Measurements from ENCODE around the gene MYOC.
"Not testable (repeated sequence)": the region's sequence is repeated elsewhere in the genome, so short reads cannot be mapped to it uniquely, and the experiment has no call there.

Gene MYOC

GRCh38 chr1:171603042-171603441 lies 49.4 kb downstream of the MYOC start:
- not testable (repeated sequence) for DNase-seq (ENCODE audit: low spot score)

- no peak for DNase-seq (ENCODE audit: low spot score)
Observed at GRCh38 chr1:171600862-171601261, 51.6 kb downstream of the MYOC start.

GRCh38 chr1:171600310-171600709 lies 52.2 kb downstream of the MYOC start:
- DNase-seq (ENCODE audit: low spot score) = not testable (repeated sequence)

GRCh38 chr1:171597203-171597602 lies 55.3 kb downstream of the MYOC start:
- no peak for DNase-seq (ENCODE audit: low spot score)

GRCh38 chr1:171596705-171597104 lies 55.8 kb downstream of the MYOC start:
- no peak for DNase-seq (ENCODE audit: low spot score)

- DNase-seq (ENCODE audit: low spot score) = no peak
Observed at GRCh38 chr1:171596119-171596518, 56.4 kb downstream of the MYOC start.

GRCh38 chr1:171595324-171595723 lies 57.2 kb downstream of the MYOC start:
- no peak for DNase-seq (ENCODE audit: low spot score)

GRCh38 chr1:171590022-171590421 lies 62.5 kb downstream of the MYOC start:
- no peak for DNase-seq (ENCODE audit: low spot score)

- DNase-seq (ENCODE audit: low spot score) = no peak
Observed at GRCh38 chr1:171588230-171588629, 64.3 kb downstream of the MYOC start.

- DNase-seq (ENCODE audit: low spot score) = no peak
Observed at GRCh38 chr1:171585715-171586114, 66.8 kb downstream of the MYOC start.
